Left hindlimb (tissue), 1 donor: ENCODE measurements around the gene KCNK3.

ENCODE experiments used
- DNase-seq: peaks from one replicate; pipeline ENCODE4 v3.0.0-alpha.2; 2018

KCNK3 gene

GRCh38 chr2:26691881-26692278 lies 642 bp upstream of the KCNK3 start:
- DNase-seq: no peak

- no peak for DNase-seq
Measured at GRCh38 chr2:26692897-26693849, 651 bp downstream of the KCNK3 start.

- no peak for DNase-seq
Measured at GRCh38 chr2:26694001-26694400, 1.5 kb downstream of the KCNK3 start.

GRCh38 chr2:26696351-26696816 lies 3.9 kb downstream of the KCNK3 start:
- DNase-seq: no peak

- no peak for DNase-seq
Measured at GRCh38 chr2:26697425-26697824, 4.9 kb downstream of the KCNK3 start.

GRCh38 chr2:26699295-26699694 lies 6.8 kb downstream of the KCNK3 start:
- DNase-seq: no peak

GRCh38 chr2:26700078-26700477 lies 7.6 kb downstream of the KCNK3 start:
- no peak for DNase-seq

GRCh38 chr2:26701596-26701995 lies 9.1 kb downstream of the KCNK3 start:
- no peak for DNase-seq

GRCh38 chr2:26702025-26702424 lies 9.5 kb downstream of the KCNK3 start:
- DNase-seq: no peak

- no peak for DNase-seq
Measured at GRCh38 chr2:26704441-26704977, 12.0 kb downstream of the KCNK3 start.

- DNase-seq: no peak
Measured at GRCh38 chr2:26705126-26705525, 12.6 kb downstream of the KCNK3 start.

GRCh38 chr2:26706093-26706492 lies 13.6 kb downstream of the KCNK3 start:
- DNase-seq: no peak

GRCh38 chr2:26706616-26707473 lies 14.3 kb downstream of the KCNK3 start:
- DNase-seq: no peak

GRCh38 chr2:26707747-26708146 lies 15.2 kb downstream of the KCNK3 start:
- DNase-seq: no peak

GRCh38 chr2:26708457-26708856 lies 15.9 kb downstream of the KCNK3 start:
- no peak for DNase-seq

GRCh38 chr2:26709323-26710110 lies 17.0 kb downstream of the KCNK3 start:
- no peak for DNase-seq

GRCh38 chr2:26710145-26710544 lies 17.6 kb downstream of the KCNK3 start:
- no peak for DNase-seq

- no peak for DNase-seq
Measured at GRCh38 chr2:26710743-26711456, 18.4 kb downstream of the KCNK3 start.

- DNase-seq: no peak
Measured at GRCh38 chr2:26711457-26712161, 19.1 kb downstream of the KCNK3 start.

GRCh38 chr2:26712486-26713465 lies 20.3 kb downstream of the KCNK3 start:
- no peak for DNase-seq
